GM12865 (cell line): ENCODE results near the gene SORCS2.

ENCODE experiments used
- DNase-seq: peaks from one replicate; pipeline ENCODE4 v3.0.0; 2010; ENCODE audit warnings: low read depth
- H3K4me3 ChIP-seq: 2 replicates; pipeline ENCODE4 v1.5.1; 2011; ENCODE audit warnings: mild to moderate bottlenecking, low read depth, low read length, control low read depth
- CTCF ChIP-seq: IDR thresholded peaks from 2 replicates; pipeline ENCODE4 v1.5.1; 2011; ENCODE audit warnings: low read length, control low read depth, low read depth, inconsistent platforms; ENCODE audit not compliant: insufficient read depth; ENCODE audit errors: missing control alignments

The SORCS2 gene

GRCh38 chr4:7763788-7764187 is 571.5 kb downstream of the SORCS2 start:
- no peak for TF ChIP-seq CTCF
- no peak overlapping the region for H3K4me3 ChIP-seq
- DNase-seq, result no peak

DNA sequence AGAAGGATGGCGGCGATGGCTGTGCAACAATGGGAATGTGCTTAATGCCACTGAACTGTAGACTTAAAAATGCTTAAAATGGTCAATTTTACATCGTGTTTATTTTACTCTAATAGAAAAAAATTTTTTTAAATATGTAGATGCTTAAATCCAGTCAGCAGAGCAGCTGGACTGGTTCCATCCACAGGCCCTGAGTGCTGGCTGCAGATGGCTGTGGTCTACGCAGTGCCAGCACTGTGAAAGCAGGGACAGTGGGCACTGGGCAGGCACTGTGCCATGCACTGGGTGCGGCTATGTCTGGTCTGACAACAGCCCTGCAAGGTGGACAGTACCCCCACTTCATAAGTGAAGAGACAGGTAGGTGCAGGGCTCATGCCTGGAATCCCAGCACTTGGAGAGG is 572.1 kb downstream of the SORCS2 start:
- no peak for DNase-seq
- TF ChIP-seq CTCF, result no peak
- no peak overlapping the region for H3K4me3 ChIP-seq

DNA sequence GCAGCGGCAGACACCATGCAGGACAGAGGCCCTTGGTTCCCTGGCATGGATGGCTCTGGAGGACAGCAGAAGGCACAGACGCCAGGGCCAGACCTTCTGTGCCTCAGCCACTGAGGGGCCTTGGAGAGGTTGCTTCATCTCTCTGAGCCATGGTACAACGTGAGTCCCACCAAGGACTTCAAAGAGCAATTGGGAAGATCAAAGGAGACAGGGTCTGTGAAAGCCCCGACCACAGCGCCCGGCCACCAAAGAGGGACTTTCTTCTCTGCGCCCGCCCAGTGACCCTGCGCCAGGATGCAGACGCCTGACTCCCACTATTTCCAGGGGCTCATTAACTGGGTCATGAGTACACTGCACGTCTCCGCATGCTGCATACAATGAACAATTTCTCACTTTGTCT is 573.3 kb downstream of the SORCS2 start:
- no peak for TF ChIP-seq CTCF
- H3K4me3 ChIP-seq, result no peak overlapping the region
- DNase-seq, result no peak

DNA sequence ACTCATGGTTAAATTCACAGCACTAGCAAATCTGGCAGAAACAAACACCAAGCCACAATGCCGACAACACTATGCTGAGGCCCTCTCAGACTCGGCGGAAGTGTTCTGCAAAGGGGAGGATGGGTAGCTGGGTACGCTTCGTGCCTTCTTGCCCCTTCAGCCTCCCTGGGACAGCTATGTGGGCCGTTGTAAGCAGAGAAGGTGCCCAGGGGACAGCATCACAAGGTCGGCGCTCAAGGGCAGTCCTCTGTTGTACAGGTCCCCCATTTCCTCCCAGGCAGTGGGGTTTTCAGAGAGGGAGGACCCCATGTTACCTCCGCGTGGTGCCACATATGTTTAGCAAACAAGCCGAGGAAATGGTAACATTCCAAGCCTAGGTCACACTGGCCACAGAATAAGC is 573.7 kb downstream of the SORCS2 start:
- TF ChIP-seq CTCF, result no peak
- no peak overlapping the region for H3K4me3 ChIP-seq
- DNase-seq, result no peak

DNA sequence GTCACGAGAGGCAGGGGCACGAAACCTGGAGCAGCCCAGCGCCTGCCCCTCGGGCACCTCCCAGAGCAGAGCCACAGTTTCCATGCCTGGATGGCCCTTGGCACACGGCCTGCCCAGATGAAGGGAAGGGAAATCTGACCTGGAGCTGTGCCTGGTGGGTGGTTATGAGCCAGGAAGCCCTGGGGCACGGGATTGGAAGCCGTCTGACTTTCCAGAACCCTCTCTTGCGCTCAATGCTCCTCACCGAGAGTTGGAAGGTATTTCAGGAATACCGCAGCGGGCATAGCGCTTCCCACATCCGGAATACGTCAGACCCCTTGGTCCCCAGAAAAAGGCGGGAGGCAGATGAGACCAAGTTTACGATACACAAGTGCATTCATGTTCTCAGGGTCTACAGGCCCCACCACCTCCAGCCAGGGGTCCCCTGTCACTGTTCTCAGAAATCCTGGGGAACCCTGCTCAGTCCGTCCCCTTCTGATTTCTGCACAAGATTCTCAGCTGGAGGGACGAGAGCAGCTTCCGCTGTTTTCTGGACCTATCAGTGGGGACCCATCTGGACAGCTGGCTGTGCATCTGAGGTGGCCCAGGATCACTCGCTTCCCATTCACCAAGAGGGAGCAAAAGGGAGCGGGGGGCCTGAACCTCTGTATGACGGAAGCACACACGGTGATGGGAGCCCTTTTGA is 574.5 kb downstream of the SORCS2 start:
- no peak for DNase-seq
- H3K4me3 ChIP-seq, result no peak overlapping the region
- no peak for TF ChIP-seq CTCF

- H3K4me3 ChIP-seq, result no peak overlapping the region
- TF ChIP-seq CTCF, result no peak
- DNase-seq, result no peak
Observed at GRCh38 chr4:7767526-7767925, 575.2 kb downstream of the SORCS2 start.

DNA sequence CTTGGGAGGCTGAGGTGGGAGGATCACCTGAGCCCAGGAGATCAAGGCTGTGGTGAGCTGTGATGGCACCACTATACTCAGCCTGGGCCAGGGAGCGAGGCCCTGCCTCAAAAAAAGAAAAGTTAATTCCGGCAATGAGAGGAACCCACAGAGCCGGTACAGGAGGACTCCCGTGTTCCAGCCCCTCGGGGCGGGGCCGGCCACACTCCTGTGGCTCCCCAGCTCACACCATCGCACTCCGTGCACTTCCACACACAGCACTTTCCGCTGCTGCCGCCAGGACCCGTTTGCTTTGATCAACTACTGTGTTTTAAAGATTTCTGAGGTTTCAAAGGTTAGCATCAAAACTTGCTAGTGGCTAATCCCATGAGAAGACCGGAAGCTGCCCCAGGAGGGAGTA is 575.6 kb downstream of the SORCS2 start:
- no peak for TF ChIP-seq CTCF
- DNase-seq, result no peak
- no peak overlapping the region for H3K4me3 ChIP-seq
